DOHH2 (cell line): ENCODE results near the gene HOXC6.

ENCODE experiments used
- H3F3A ChIP-seq: fragments of 200-600 bp; sonication (generic), shearing (Covaris generic); 2 replicates; pipeline ENCODE4 v1.6.0; 2016; ENCODE audit warnings: antibody characterized with exemption, mild to moderate bottlenecking; ENCODE audit not compliant: control insufficient read depth, insufficient read depth
- H3K27ac ChIP-seq: fragments of 200-600 bp; sonication (generic); 2 replicates; pipeline ENCODE4 v1.5.1; 2014; ENCODE audit warnings: low read depth, mild to moderate bottlenecking, low read length, moderate library complexity
- H3K27me3 ChIP-seq: fragments of 200-600 bp; sonication (generic); 2 replicates; pipeline ENCODE4 v1.6.1; 2014; ENCODE audit warnings: mild to moderate bottlenecking, low read length, mixed read lengths; ENCODE audit not compliant: control insufficient read depth
- H3K36me3 ChIP-seq: fragments of 200-600 bp; sonication (generic); 2 replicates; pipeline ENCODE4 v1.6.1; 2014; ENCODE audit warnings: mild to moderate bottlenecking, low read length, moderate library complexity, mixed read lengths; ENCODE audit not compliant: control insufficient read depth
- H3K4me1 ChIP-seq: fragments of 200-600 bp; sonication (generic); 2 replicates; pipeline ENCODE4 v1.6.1; 2014; ENCODE audit warnings: mild to moderate bottlenecking, low read length, mixed read lengths; ENCODE audit not compliant: control insufficient read depth
- H3K4me2 ChIP-seq: fragments of 200-600 bp; sonication (generic); 2 replicates; pipeline ENCODE4 v1.6.0; 2014; ENCODE audit warnings: mild to moderate bottlenecking, low read length, moderate library complexity
- H3K4me3 ChIP-seq: fragments of 200-600 bp; sonication (generic); 2 replicates; pipeline ENCODE4 v1.5.1; 2014; ENCODE audit warnings: mild to moderate bottlenecking, low read length, mixed read lengths
- H3K79me2 ChIP-seq: fragments of 200-600 bp; sonication (generic); 2 replicates; pipeline ENCODE4 v1.6.1; 2014; ENCODE audit warnings: mild to moderate bottlenecking, low read length, mixed read lengths; ENCODE audit not compliant: control insufficient read depth
- H3K9me2 ChIP-seq: fragments of 200-600 bp; sonication (generic); replicated peaks from 2 replicates; pipeline ENCODE4 v1.6.1; 2014; ENCODE audit warnings: mild to moderate bottlenecking, low read length, mixed read lengths; ENCODE audit not compliant: control insufficient read depth
- H3K9me3 ChIP-seq: fragments of 200-600 bp; sonication (generic); 2 replicates; pipeline ENCODE4 v1.6.1; 2014; ENCODE audit warnings: antibody characterized with exemption, low read length, mixed read lengths; ENCODE audit not compliant: control insufficient read depth, insufficient read depth
- H4K20me1 ChIP-seq: fragments of 200-600 bp; sonication (generic); 2 replicates; pipeline ENCODE4 v1.6.0; 2014; ENCODE audit warnings: low read depth, mild to moderate bottlenecking, antibody characterized with exemption, low read length, moderate library complexity; ENCODE audit not compliant: control insufficient read depth, insufficient read depth
- EZH2phosphoT487 ChIP-seq: fragments of 200-600 bp; sonication (generic); IDR thresholded peaks from 2 replicates; pipeline ENCODE4 v1.6.1; 2017; ENCODE audit warnings: borderline replicate concordance, mild to moderate bottlenecking, antibody characterized with exemption, low read length, moderate library complexity, mixed read lengths
- TF ChIP-seq, protein P1 (sequence below): fragments of 200-600 bp; sonication (generic); IDR thresholded peaks from one replicate; pipeline ENCODE4 v1.5.1; 2014; ENCODE audit warnings: antibody characterized with exemption, mild to moderate bottlenecking, low read depth, low read length; ENCODE audit not compliant: poor library complexity, severe bottlenecking

HOXC6 gene

DNA sequence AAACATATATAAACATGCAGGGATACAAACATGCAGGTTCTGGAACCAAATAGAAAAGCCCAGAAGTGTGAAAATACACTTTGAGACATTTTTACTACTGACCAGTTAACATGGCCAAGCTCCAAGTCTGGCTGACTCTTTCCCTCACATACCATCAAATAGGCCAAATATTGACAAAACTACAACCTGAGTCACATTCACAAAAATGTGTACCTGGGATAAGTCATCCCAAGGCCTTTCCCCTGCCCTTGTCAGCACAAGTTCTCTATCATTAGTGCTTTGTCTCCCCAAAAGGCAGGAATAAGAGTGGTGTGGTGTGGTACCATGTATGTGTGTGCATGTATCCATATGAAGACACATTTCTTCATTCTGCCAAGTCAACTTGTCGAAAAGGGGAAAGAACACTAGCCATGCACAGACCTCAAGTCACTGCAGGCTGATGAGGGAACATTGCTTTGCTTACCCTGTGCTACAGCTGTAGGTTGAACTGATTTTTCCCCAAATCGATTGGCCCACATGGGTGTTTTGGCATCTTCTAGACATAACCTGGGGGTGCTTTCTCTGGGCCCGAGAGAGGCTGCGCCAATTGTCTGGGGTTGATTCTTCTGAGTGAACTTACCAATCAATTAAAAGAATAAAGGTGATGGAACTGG is 40.3 kb downstream of the HOXC6 start:
- Histone ChIP-seq H3K4me2 (no peak overlapping the region), H3K27me3 (peaks cover 11% of the 10 kb centered on the region), H3K27ac (no peak overlapping the region), H4K20me1 (no peaks in the 10 kb centered on the region), H3K4me1 (no peaks in the 10 kb centered on the region), H3K9me3 (no peaks in the 10 kb centered on the region), H3K4me3 (no peak overlapping the region), H3K36me3 (no peaks in the 10 kb centered on the region), H3K9me2 (no peaks in the 10 kb centered on the region), H3K79me2 (no peaks in the 10 kb centered on the region), H3F3A (no peaks in the 10 kb centered on the region)
- no peak for TF ChIP-seq EZH2phosphoT487
- TF ChIP-seq, protein P1, sequence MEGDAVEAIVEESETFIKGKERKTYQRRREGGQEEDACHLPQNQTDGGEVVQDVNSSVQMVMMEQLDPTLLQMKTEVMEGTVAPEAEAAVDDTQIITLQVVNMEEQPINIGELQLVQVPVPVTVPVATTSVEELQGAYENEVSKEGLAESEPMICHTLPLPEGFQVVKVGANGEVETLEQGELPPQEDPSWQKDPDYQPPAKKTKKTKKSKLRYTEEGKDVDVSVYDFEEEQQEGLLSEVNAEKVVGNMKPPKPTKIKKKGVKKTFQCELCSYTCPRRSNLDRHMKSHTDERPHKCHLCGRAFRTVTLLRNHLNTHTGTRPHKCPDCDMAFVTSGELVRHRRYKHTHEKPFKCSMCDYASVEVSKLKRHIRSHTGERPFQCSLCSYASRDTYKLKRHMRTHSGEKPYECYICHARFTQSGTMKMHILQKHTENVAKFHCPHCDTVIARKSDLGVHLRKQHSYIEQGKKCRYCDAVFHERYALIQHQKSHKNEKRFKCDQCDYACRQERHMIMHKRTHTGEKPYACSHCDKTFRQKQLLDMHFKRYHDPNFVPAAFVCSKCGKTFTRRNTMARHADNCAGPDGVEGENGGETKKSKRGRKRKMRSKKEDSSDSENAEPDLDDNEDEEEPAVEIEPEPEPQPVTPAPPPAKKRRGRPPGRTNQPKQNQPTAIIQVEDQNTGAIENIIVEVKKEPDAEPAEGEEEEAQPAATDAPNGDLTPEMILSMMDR, result no peak

- H3K79me2 ChIP-seq, result no peaks in the 10 kb centered on the region
- H3K36me3 ChIP-seq, result no peaks in the 10 kb centered on the region
- TF ChIP-seq EZH2phosphoT487, result no peak
- TF ChIP-seq, protein P1, result no peak
- H3K9me3 ChIP-seq, result no peaks in the 10 kb centered on the region
- no peak overlapping the region for H3K4me2 ChIP-seq
- peaks cover 16% of the 10 kb centered on the region for H3K27me3 ChIP-seq
- H3F3A ChIP-seq, result no peaks in the 10 kb centered on the region
- no peak overlapping the region for H3K27ac ChIP-seq
- H3K4me1 ChIP-seq, result no peaks in the 10 kb centered on the region
- H4K20me1 ChIP-seq, result no peaks in the 10 kb centered on the region
- no peaks in the 10 kb centered on the region for H3K9me2 ChIP-seq
- no peak overlapping the region for H3K4me3 ChIP-seq
Measured at GRCh38 chr12:54071942-54072341, 43.7 kb downstream of the HOXC6 start.

DNA sequence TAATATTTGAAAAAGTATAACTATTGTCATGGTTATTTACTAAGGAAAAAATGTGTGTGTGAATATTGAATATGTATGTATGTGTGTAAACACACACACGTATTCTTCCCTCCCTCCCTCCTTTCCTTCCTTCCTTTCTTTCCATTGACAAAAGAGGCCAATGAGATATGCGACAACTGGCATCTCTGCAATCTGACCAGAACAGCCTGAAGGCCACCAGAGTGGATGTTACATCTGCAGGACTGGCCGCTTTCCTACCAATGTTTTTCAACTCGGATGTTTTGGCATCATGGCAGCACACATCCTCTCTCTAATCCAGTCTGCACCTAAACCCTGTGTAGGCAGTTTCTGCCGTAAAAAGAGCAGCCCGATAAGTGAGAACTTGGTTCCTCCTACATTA is 46.1 kb downstream of the HOXC6 start:
- H4K20me1 ChIP-seq, result no peaks in the 10 kb centered on the region
- no peak overlapping the region for H3K4me3 ChIP-seq
- TF ChIP-seq EZH2phosphoT487, result no peak
- TF ChIP-seq, protein P1, result no peak
- no peaks in the 10 kb centered on the region for H3K4me1 ChIP-seq
- no peak overlapping the region for H3K27ac ChIP-seq
- no peaks in the 10 kb centered on the region for H3K36me3 ChIP-seq
- H3K4me2 ChIP-seq, result no peak overlapping the region
- no peaks in the 10 kb centered on the region for H3K9me2 ChIP-seq
- H3K79me2 ChIP-seq, result no peaks in the 10 kb centered on the region
- H3K27me3 ChIP-seq, result peaks cover 16% of the 10 kb centered on the region
- H3K9me3 ChIP-seq, result no peaks in the 10 kb centered on the region
- H3F3A ChIP-seq, result no peaks in the 10 kb centered on the region
